Hepatocyte (in vitro differentiated cells): ENCODE data around the gene EFCAB9. TPM values are rescaled to one million over a fixed set of nuclear protein-coding genes. Genes with fewer than 3 reads are reported as not detected.

Source experiments
- DNase-seq: peaks from one replicate; pipeline ENCODE4 v3.0.0-alpha.2; 2016; ENCODE audit warnings: low spot score
- H2AFZ ChIP-seq: fragments of 200-600 bp; sonication (generic); 2 replicates; pipeline ENCODE4 v1.6.0; 2016; ENCODE audit warnings: antibody characterized with exemption, mild to moderate bottlenecking
- H3K27ac ChIP-seq: fragments of 200-600 bp; sonication (generic); 2 replicates; pipeline ENCODE4 v1.5.1; 2016; ENCODE audit warnings: mild to moderate bottlenecking
- H3K27me3 ChIP-seq: fragments of 200-600 bp; sonication (generic); 2 replicates; pipeline ENCODE4 v1.6.1; 2016
- H3K36me3 ChIP-seq: fragments of 200-600 bp; sonication (generic); replicated peaks from 2 replicates; pipeline ENCODE4 v1.5.1; 2016; ENCODE audit warnings: low read depth; ENCODE audit not compliant: insufficient read depth
- H3K4me1 ChIP-seq: fragments of 200-600 bp; sonication (generic); 2 replicates; pipeline ENCODE4 v1.5.1; 2016; ENCODE audit warnings: mild to moderate bottlenecking, moderate library complexity; ENCODE audit not compliant: insufficient read depth
- H3K4me2 ChIP-seq: fragments of 200-600 bp; sonication (generic); 2 replicates; pipeline ENCODE4 v1.6.0; 2016
- H3K4me3 ChIP-seq: fragments of 200-600 bp; sonication (generic); 2 replicates; pipeline ENCODE4 v1.5.1; 2016; ENCODE audit warnings: mild to moderate bottlenecking
- H3K79me2 ChIP-seq: fragments of 200-600 bp; sonication (generic); 2 replicates; pipeline ENCODE4 v1.6.0; 2017; ENCODE audit warnings: mild to moderate bottlenecking
- H3K9me2 ChIP-seq: fragments of 200-600 bp; sonication (generic); replicated peaks from 2 replicates; pipeline ENCODE4 v1.6.0; 2017; ENCODE audit warnings: mild to moderate bottlenecking; ENCODE audit not compliant: insufficient read depth
- H3K9me3 ChIP-seq: fragments of 200-600 bp; sonication (generic); 2 replicates; pipeline ENCODE4 v1.5.1; 2016; ENCODE audit warnings: low read depth, mild to moderate bottlenecking
- H4K20me1 ChIP-seq: fragments of 200-600 bp; sonication (generic); 2 replicates; pipeline ENCODE4 v1.6.0; 2016; ENCODE audit warnings: mild to moderate bottlenecking; ENCODE audit not compliant: insufficient read depth, poor library complexity, severe bottlenecking
- EZH2 ChIP-seq: fragments of 200-600 bp; sonication (generic); IDR thresholded peaks from 2 replicates; pipeline ENCODE4 v1.6.1; 2016; ENCODE audit warnings: antibody characterized with exemption, mild to moderate bottlenecking, borderline replicate concordance
- EZH2phosphoT487 ChIP-seq: fragments of 200-600 bp; sonication (generic); IDR thresholded peaks from one replicate; pipeline ENCODE4 v1.6.1; 2018; ENCODE audit warnings: antibody characterized with exemption, mild to moderate bottlenecking, low read depth, moderate library complexity; ENCODE audit not compliant: unreplicated experiment, severe bottlenecking
- WGBS: methylation state at CpG from one replicate; pipeline ENCODE4 v1.1.6; 2016; ENCODE audit warnings: low lambda C conversion rate; ENCODE audit errors: missing lambda C conversion rate; 5-methylcytosine and 5-hydroxymethylcytosine counted together
- polyA plus RNA-seq: library from polyadenylated mRNA; unstranded; fragments of >200 nt; fragmentation: Nextera tagmentation; extraction: Ambion mirVana; gene quantifications from 2 replicates; pipeline ENCODE4 v1.2.1, GENCODE V29; 2016
- small RNA-seq: library from RNA; depleted of rRNA; stranded (forward); fragments of <200 nt; gene quantifications from one replicate; pipeline ENCODE3, GENCODE V24; 2014
- total RNA-seq: library from RNA; depleted of rRNA; stranded (reverse); fragments of >200 nt; gene quantifications from 2 replicates; pipeline ENCODE4 v1.2.3, GENCODE V29; 2014
- TF ChIP-seq, protein P1 (sequence below): fragments of 200-600 bp; sonication (generic); IDR thresholded peaks from 2 replicates; pipeline ENCODE4 v1.5.1; 2016; ENCODE audit warnings: antibody characterized with exemption, mild to moderate bottlenecking; ENCODE audit not compliant: poor library complexity

Gene EFCAB9
- total and polyA plus RNA-seq, 2 experiments from 2014 or later, result not detected

DNA sequence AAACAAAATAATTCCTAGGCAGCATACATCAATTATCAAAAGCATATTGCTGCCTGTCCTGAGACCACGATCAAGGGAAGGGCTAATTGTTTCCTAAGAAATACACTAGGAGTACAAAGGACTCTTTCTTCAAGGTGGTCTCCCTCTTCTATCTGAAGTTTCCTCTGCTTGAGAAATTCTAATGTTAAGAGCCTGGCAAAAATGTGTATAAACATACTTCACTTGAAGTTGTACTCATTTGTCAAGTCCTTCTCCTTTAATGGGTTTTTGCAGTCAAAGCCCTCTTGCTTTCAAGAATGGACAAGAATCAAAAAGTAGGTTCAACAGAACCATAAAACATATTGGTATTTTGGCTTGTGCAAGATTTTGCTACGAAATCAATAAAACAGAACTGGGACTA is 58.5 kb downstream of the EFCAB9 start:
- peaks cover 4% of the 10 kb centered on the region for H3K9me3 ChIP-seq
- WGBS, result 92% methylated on average over 2 of the region's 2 CpGs
- H4K20me1 ChIP-seq, result peaks cover 9% of the 10 kb centered on the region
- no peak for TF ChIP-seq EZH2
- TF ChIP-seq, protein P1, sequence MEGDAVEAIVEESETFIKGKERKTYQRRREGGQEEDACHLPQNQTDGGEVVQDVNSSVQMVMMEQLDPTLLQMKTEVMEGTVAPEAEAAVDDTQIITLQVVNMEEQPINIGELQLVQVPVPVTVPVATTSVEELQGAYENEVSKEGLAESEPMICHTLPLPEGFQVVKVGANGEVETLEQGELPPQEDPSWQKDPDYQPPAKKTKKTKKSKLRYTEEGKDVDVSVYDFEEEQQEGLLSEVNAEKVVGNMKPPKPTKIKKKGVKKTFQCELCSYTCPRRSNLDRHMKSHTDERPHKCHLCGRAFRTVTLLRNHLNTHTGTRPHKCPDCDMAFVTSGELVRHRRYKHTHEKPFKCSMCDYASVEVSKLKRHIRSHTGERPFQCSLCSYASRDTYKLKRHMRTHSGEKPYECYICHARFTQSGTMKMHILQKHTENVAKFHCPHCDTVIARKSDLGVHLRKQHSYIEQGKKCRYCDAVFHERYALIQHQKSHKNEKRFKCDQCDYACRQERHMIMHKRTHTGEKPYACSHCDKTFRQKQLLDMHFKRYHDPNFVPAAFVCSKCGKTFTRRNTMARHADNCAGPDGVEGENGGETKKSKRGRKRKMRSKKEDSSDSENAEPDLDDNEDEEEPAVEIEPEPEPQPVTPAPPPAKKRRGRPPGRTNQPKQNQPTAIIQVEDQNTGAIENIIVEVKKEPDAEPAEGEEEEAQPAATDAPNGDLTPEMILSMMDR, result no peak
- TF ChIP-seq EZH2phosphoT487, result no peak
- no peak overlapping the region for H3K4me3 ChIP-seq
- no peak overlapping the region for H3K27ac ChIP-seq
- H3K36me3 ChIP-seq, result no peaks in the 10 kb centered on the region
- peaks cover 93% of the 10 kb centered on the region for H3K79me2 ChIP-seq
- no peak overlapping the region for H3K4me2 ChIP-seq
- no peaks in the 10 kb centered on the region for H3K4me1 ChIP-seq
- no peak overlapping the region for H2AFZ ChIP-seq
- no peaks in the 10 kb centered on the region for H3K9me2 ChIP-seq
- H3K27me3 ChIP-seq, result no peaks in the 10 kb centered on the region
- no peak for DNase-seq

Small RNA genes within 50 kb of the gene (small RNA-seq; reads per million reads assigned to genes)
- not detected for gene RF00191

Other genes starting within 250 kb of the EFCAB9 start
- gene FBXW11, start 187.5 kb upstream of the EFCAB9 start, total RNA-seq, result 73.4 and 74.2 TPM in 2 replicates
- gene FBXW11, start 187.5 kb upstream of the EFCAB9 start, polyA plus RNA-seq, result 26.7 and 38.0 TPM in 2 replicates
- 5.2 and 19.3 TPM in 2 replicates for gene STK10, start 5.9 kb upstream of the EFCAB9 start, total RNA-seq
- gene STK10, start 5.9 kb upstream of the EFCAB9 start, polyA plus RNA-seq, result 11.3 and 18.0 TPM in 2 replicates
- gene UBTD2, start 89.6 kb downstream of the EFCAB9 start, total RNA-seq, result 45.4 and 51.7 TPM in 2 replicates
- 21.6 and 27.4 TPM in 2 replicates for gene UBTD2, start 89.6 kb downstream of the EFCAB9 start, polyA plus RNA-seq